ENCODE data around the gene AMH. TPM values are rescaled to one million over a fixed set of nuclear protein-coding genes. Genes with fewer than 3 reads are reported as not detected.

The AMH gene
- total RNA-seq, 4 donors from 2014 or later = 1.1 to 3.5 TPM; not detected in 2

GRCh38 chr19:2253106-2254063 is 4.3 kb downstream of the AMH start:
- no peak for TF ChIP-seq CTCF (IDR thresholded peaks at IDR 0.05)
- no peak for TF ChIP-seq POLR2A (IDR thresholded peaks at IDR 0.05)
- no peak for TF ChIP-seq POLR2AphosphoS5 (IDR thresholded peaks at IDR 0.05)
- TF ChIP-seq EP300 (IDR thresholded peaks at IDR 0.05; ENCODE audit: low read depth) = no peak
- H3K4me1 ChIP-seq = peaks cover 9 to 38% (median 38%) of the 10 kb centered on the region in 4 donors
- 4 to 40% methylated on average over 3 to 41 of the region's 77 CpGs for WGBS, 2 donors (ENCODE audit: low coverage in 1 of 2)
- H3K4me3 ChIP-seq = peak overlapping the region in 2 of 4 donors; percentile 4 to 32
- in situ Hi-C loops (cut with MboI; ENCODE audit: low pct_ligation_motif_present in 1 of 4, low pct_unique_long_range_greater_than_20kb in 1 of 4, low sequenced_read_pairs in 3 of 4) (loop anchor here in 1 of 4 donors (25.0 kb wide), 1 partner anchor 91 kb away; the partner anchor contains the start of genes AP3D1 and DOT1L), intact Hi-C loops (cut with DNase I; ENCODE audit: low total_unique reads) (no loop called here)
- no peaks in the 10 kb centered on the region for H3K9me3 ChIP-seq
- H3K27ac ChIP-seq = no peak overlapping the region
- no peaks in the 10 kb centered on the region for H3K36me3 ChIP-seq
- H3K27me3 ChIP-seq = peaks cover 56% of the 10 kb centered on the region
- DNase-seq = no peak

GRCh38 chr19:2254064-2254872 is 5.1 kb downstream of the AMH start:
- DNase-seq = no peak
- 41 to 69% methylated on average over 9 to 20 of the region's 20 CpGs for WGBS, 2 donors (ENCODE audit: low coverage in 1 of 2)
- no peaks in the 10 kb centered on the region for H3K36me3 ChIP-seq
- TF ChIP-seq CTCF (IDR thresholded peaks at IDR 0.05) = peak in 1 of 5 experiments; percentile 13
- no peak for TF ChIP-seq POLR2AphosphoS5 (IDR thresholded peaks at IDR 0.05)
- in situ Hi-C loops (cut with MboI; ENCODE audit: low pct_ligation_motif_present in 1 of 4, low pct_unique_long_range_greater_than_20kb in 1 of 4, low sequenced_read_pairs in 3 of 4) = loop anchor here in 1 of 4 donors (25.0 kb wide), 1 partner anchor 92 kb away; the partner anchor contains the start of genes AP3D1 and DOT1L
- intact Hi-C loops (cut with DNase I; ENCODE audit: low total_unique reads) = no loop called here
- peaks cover 53% of the 10 kb centered on the region for H3K27me3 ChIP-seq
- no peaks in the 10 kb centered on the region for H3K9me3 ChIP-seq
- no peak overlapping the region for H3K4me3 ChIP-seq
- peaks cover 9 to 38% (median 38%) of the 10 kb centered on the region in 4 donors for H3K4me1 ChIP-seq
- H3K27ac ChIP-seq = no peak overlapping the region

DNA sequence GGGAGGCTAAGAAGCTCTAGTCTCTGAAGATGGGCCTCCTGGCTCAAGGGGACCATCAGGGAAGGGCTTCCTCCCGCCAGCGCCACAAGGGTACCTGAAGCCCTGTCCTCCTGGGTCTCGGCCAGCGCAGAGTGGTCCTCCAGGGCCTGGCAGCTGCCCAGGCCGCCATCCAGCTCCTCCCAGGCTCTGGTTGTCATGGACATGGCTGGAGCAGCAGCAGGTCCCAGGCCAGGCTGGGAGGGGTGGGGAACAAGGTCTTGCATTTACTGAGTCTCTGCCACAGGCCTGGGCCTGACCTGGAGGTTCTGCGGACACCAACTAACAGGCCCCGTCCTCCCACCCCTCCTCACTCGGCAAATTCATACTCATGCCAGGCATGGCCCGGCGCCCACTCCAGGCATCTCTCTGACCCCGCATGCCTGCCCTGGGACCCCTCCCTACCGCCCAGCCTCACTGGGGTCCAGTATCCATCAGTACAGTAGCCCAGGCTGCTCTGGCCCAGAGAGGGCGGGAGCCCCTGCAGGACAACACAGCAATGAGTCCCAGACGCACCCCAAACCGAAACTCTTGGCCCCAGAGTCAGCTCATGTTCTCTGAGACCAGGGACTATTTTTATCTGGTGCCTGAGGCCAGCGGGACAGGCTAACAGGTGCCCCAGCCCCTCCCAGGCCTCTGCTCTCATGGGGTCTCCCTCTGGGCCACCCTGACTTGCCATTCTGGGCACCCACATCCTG is 6.2 kb downstream of the AMH start:
- Histone ChIP-seq H3K9me3 (no peaks in the 10 kb centered on the region), H3K36me3 (no peaks in the 10 kb centered on the region), H3K27ac (no peak overlapping the region), H3K4me1 (peaks cover 9 to 40% (median 38%) of the 10 kb centered on the region in 4 donors), H3K27me3 (peaks cover 42% of the 10 kb centered on the region), H3K4me3 (no peak overlapping the region)
- intact Hi-C loops (cut with DNase I; ENCODE audit: low total_unique reads) (no loop called here), in situ Hi-C loops (cut with MboI; ENCODE audit: low pct_ligation_motif_present in 1 of 4, low pct_unique_long_range_greater_than_20kb in 1 of 4, low sequenced_read_pairs in 3 of 4) (loop anchor here in 1 of 4 donors (25.0 kb wide), 1 partner anchor 93 kb away; the partner anchor contains the start of genes AP3D1 and DOT1L)
- no peak for DNase-seq
- no peak for TF ChIP-seq CTCF (IDR thresholded peaks at IDR 0.05)
- no peak for TF ChIP-seq POLR2AphosphoS5 (IDR thresholded peaks at IDR 0.05)
- no peak for TF ChIP-seq POLR2A (IDR thresholded peaks at IDR 0.05)
- TF ChIP-seq EP300 (IDR thresholded peaks at IDR 0.05; ENCODE audit: low read depth) = no peak
- WGBS, 2 donors (ENCODE audit: low coverage in 1 of 2) = 83 to 84% methylated on average over 2 to 7 of the region's 16 CpGs
